AG04449 (cell line): ENCODE results near the gene CD69.
"Not testable (repeated sequence)": the region's sequence is repeated elsewhere in the genome, so short reads cannot be mapped to it uniquely, and the experiment has no call there.

ENCODE experiments used
- CTCF ChIA-PET: fragments of 350-600 bp; formaldehyde crosslinking; extraction: SDS; loops from one replicate; lab custom pipeline; 2021; ENCODE audit warnings: antibody characterized with exemption; lab: Yijun Ruan, JAX
- POLR2A ChIA-PET: fragments of 400-600, 350-600 bp; formaldehyde crosslinking; extraction: SDS; loops from one replicate; lab custom pipeline; 2020; ENCODE audit warnings: antibody characterized with exemption, inconsistent platforms; lab: Yijun Ruan, JAX
- DNase-seq: peaks from one replicate; pipeline ENCODE4 v3.0.0-alpha.2; 2010; ENCODE audit warnings: low read depth, low spot score
- H3K4me3 ChIP-seq: 2 replicates; pipeline ENCODE4 v1.5.1; 2011; ENCODE audit warnings: low read depth, mild to moderate bottlenecking, control low read depth, low read length
- CTCF ChIP-seq: IDR thresholded peaks from one replicate; pipeline ENCODE4 v1.5.1; 2011; ENCODE audit warnings: mild to moderate bottlenecking, moderate library complexity, low read length, control low read depth, inconsistent platforms; ENCODE audit not compliant: insufficient read depth; ENCODE audit errors: missing control alignments

Gene CD69

GRCh38 chr12:9710584-9711375, 49.9 kb downstream of the CD69 start:
- TF ChIP-seq CTCF = no peak
- CTCF ChIA-PET = interaction anchor here (0.9 to 7.7 kb wide), 8 partner anchors 8 to 74 kb away, joined by 3 to 245 read pairs (median 4); no protein-coding TSS in a partner anchor
- POLR2A ChIA-PET = no interaction called here
- no peak for DNase-seq
- H3K4me3 ChIP-seq = no peak overlapping the region

- H3K4me3 ChIP-seq = no peak overlapping the region
- DNase-seq = no peak
- ChIA-PET CTCF (interaction anchor here (0.6 to 7.7 kb wide), 23 partner anchors 9 to 376 kb away, joined by 3 to 245 read pairs (median 8); partner anchors contain the start of gene CLEC2D), POLR2A (no interaction called here)
- no peak for TF ChIP-seq CTCF
Measured at GRCh38 chr12:9708853-9709252, 51.8 kb downstream of the CD69 start.

- no peak overlapping the region for H3K4me3 ChIP-seq
- CTCF ChIA-PET = interaction anchor here (0.6 to 7.7 kb wide), 29 partner anchors 8 to 377 kb away, joined by 3 to 245 read pairs (median 7); partner anchors contain the start of gene CLEC2D
- peak; percentile 70 for TF ChIP-seq CTCF
- POLR2A ChIA-PET = no interaction called here
- DNase-seq = no peak
Measured at GRCh38 chr12:9707864-9708808, 52.6 kb downstream of the CD69 start.

- ChIA-PET CTCF (interaction anchor here (0.7 to 7.7 kb wide), 11 partner anchors 10 to 375 kb away, joined by 3 to 245 read pairs (median 7); no protein-coding TSS in a partner anchor), POLR2A (no interaction called here)
- H3K4me3 ChIP-seq = no peak overlapping the region
- no peak for DNase-seq
- TF ChIP-seq CTCF = no peak
Measured at GRCh38 chr12:9707356-9707755, 53.3 kb downstream of the CD69 start.

- H3K4me3 ChIP-seq = no peak overlapping the region
- ChIA-PET CTCF (interaction anchor here (0.7 to 7.7 kb wide), 7 partner anchors 8 to 70 kb away, joined by 3 to 245 read pairs (median 5); no protein-coding TSS in a partner anchor), POLR2A (no interaction called here)
- no peak for TF ChIP-seq CTCF
- no peak for DNase-seq
Measured at GRCh38 chr12:9706086-9706685, 54.5 kb downstream of the CD69 start.

- DNase-seq, POLR2A ChIA-PET, H3K4me3 ChIP-seq: not testable (repeated sequence)
- CTCF ChIA-PET = interaction anchor here (0.6 kb wide), 1 partner anchor 512 kb away, joined by 3 read pairs; no protein-coding TSS in a partner anchor
Measured at GRCh38 chr12:9704561-9704960, 56.1 kb downstream of the CD69 start.
